CD4-positive, alpha-beta T cell (primary cell): ENCODE results near the gene ADGRG1. TPM values are rescaled to one million over a fixed set of nuclear protein-coding genes. Genes with fewer than 3 reads are reported as not detected.

ENCODE experiments used
- ATAC-seq: fragments of 200-7000 bp; cut with Tn5 transposase; one replicate; pipeline ENCODE4 v1.10.0; 2022; ENCODE audit warnings: mild to moderate bottlenecking; ENCODE audit not compliant: poor library complexity
- CTCF ChIA-PET: fragments of 350-600 bp; sonication (Branson Sonifier 250); formaldehyde crosslinking; loops from one replicate; lab custom pipeline; 2021; ENCODE audit warnings: antibody characterized with exemption, inconsistent platforms; lab: Charles Lee
- POLR2A ChIA-PET: fragments of 350-600 bp; sonication (Branson Sonifier 250); formaldehyde crosslinking; loops from one replicate; lab custom pipeline; 2021; ENCODE audit warnings: antibody characterized with exemption, inconsistent platforms; lab: Charles Lee
- DNase-seq, 14 experiments: peaks; one replicate each; pipeline ENCODE4 v3.0.0-alpha.2; 2013 to 2020; ENCODE audit warnings: mixed read lengths in 2 of 14
- H3K27ac ChIP-seq, 2 donors: one replicate each; pipeline versions ENCODE4 v1.5.1 to v1.7.0; 2013; ENCODE audit warnings: low read length in 2 of 2, low read depth in 1 of 2, mild to moderate bottlenecking in 1 of 2
- H3K27me3 ChIP-seq, 2 experiments: 1 replicate in 1 of 2; 2 replicates in 1 of 2; pipeline versions ENCODE4 v1.6.1 to v1.7.0; 2013; ENCODE audit warnings: low read length in 2 of 2, control low read depth in 1 of 2, mild to moderate bottlenecking in 1 of 2, moderate library complexity in 1 of 2; ENCODE audit not compliant: insufficient read depth in 2 of 2, control insufficient read depth in 1 of 2
- H3K36me3 ChIP-seq: one replicate; pipeline ENCODE4 v1.6.1; 2013; ENCODE audit warnings: low read length, control low read depth; ENCODE audit not compliant: insufficient read depth
- H3K4me1 ChIP-seq: one replicate; pipeline ENCODE4 v1.6.1; 2013; ENCODE audit warnings: low read length, control low read depth; ENCODE audit not compliant: insufficient read depth
- H3K4me3 ChIP-seq: one replicate; pipeline ENCODE4 v1.5.1; 2013; ENCODE audit warnings: mild to moderate bottlenecking, low read length, moderate library complexity
- H3K9me3 ChIP-seq, 2 experiments: 1 replicate in 1 of 2; 2 replicates in 1 of 2; pipeline versions ENCODE4 v1.6.1 to v1.7.0; 2013; ENCODE audit warnings: low read length in 2 of 2, mild to moderate bottlenecking in 2 of 2, control low read depth in 1 of 2, moderate library complexity in 1 of 2; ENCODE audit not compliant: control insufficient read depth in 1 of 2, insufficient read depth in 1 of 2
- H3K27ac Mint-ChIP-seq: one replicate; pipeline ENCODE4 v1.8.0; 2020; ENCODE audit warnings: mixed read lengths
- H3K27me3 Mint-ChIP-seq: one replicate; pipeline ENCODE4 v1.8.0; 2021; ENCODE audit warnings: mixed read lengths
- H3K36me3 Mint-ChIP-seq: one replicate; pipeline ENCODE4 v1.8.0; 2021; ENCODE audit warnings: low read depth, mixed read lengths
- H3K4me1 Mint-ChIP-seq: one replicate; pipeline ENCODE4 v1.8.0; 2021; ENCODE audit warnings: low read depth, mixed read lengths
- H3K4me3 Mint-ChIP-seq: one replicate; pipeline ENCODE4 v1.8.0; 2020; ENCODE audit warnings: mild to moderate bottlenecking, mixed read lengths
- H3K9me3 Mint-ChIP-seq: one replicate; pipeline ENCODE4 v1.8.0; 2020; ENCODE audit warnings: mixed read lengths
- CTCF ChIP-seq: fragments of 200-600 bp; IDR thresholded peaks from one replicate; pipeline ENCODE4 v1.8.0; 2022; ENCODE audit warnings: antibody characterized with exemption, mild to moderate bottlenecking
- intact Hi-C, 2 experiments: fragments of 100-400 bp; cut with DNase I in 1 of 2; cut with micrococcal nuclease in 1 of 2; formaldehyde crosslinking; loops; one replicate each; pipeline versions ENCODE4 v1.15.1 to v1.9.0; 2023 to 2025; cut with DNase I, micrococcal nuclease
- total RNA-seq, 174 experiments: library from RNA in 2 of 174; stranded (reverse) in 2 of 174; gene quantifications; one replicate each; pipeline ENCODE4 v1.2.3 and lab custom pipeline; 2021 to 2026

ADGRG1 gene
- total RNA-seq, 2 experiments from 2014 or later = 1.8 to 2.3 TPM

DNA sequence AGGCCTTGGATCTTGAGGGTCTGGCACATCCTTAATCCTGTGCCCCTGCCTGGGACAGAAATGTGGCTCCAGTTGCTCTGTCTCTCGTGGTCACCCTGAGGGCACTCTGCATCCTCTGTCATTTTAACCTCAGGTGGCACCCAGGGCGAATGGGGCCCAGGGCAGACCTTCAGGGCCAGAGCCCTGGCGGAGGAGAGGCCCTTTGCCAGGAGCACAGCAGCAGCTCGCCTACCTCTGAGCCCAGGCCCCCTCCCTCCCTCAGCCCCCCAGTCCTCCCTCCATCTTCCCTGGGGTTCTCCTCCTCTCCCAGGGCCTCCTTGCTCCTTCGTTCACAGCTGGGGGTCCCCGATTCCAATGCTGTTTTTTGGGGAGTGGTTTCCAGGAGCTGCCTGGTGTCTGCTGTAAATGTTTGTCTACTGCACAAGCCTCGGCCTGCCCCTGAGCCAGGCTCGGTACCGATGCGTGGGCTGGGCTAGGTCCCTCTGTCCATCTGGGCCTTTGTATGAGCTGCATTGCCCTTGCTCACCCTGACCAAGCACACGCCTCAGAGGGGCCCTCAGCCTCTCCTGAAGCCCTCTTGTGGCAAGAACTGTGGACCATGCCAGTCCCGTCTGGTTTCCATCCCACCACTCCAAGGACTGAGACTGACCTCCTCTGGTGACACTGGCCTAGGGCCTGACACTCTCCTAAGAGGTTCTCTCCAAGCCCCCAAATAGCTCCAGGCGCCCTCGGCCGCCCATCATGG lies 35.7 kb downstream of the ADGRG1 start:
- intact Hi-C loops = no loop called here
- H3K27ac ChIP-seq = no peak overlapping the region
- ChIA-PET POLR2A (no interaction called here), CTCF (no interaction called here)
- ATAC-seq = no peak
- no peaks in the 10 kb centered on the region for H3K9me3 Mint-ChIP-seq
- no peak overlapping the region for H3K4me3 ChIP-seq
- no peak overlapping the region for H3K27ac Mint-ChIP-seq
- no peaks in the 10 kb centered on the region for H3K27me3 Mint-ChIP-seq
- peaks cover 7% of the 10 kb centered on the region for H3K4me1 ChIP-seq
- no peaks in the 10 kb centered on the region for H3K4me1 Mint-ChIP-seq
- DNase-seq = no peak
- no peak for TF ChIP-seq CTCF
- H3K36me3 ChIP-seq = no peaks in the 10 kb centered on the region
- H3K36me3 Mint-ChIP-seq = no peaks in the 10 kb centered on the region
- H3K9me3 ChIP-seq = no peaks in the 10 kb centered on the region
- H3K4me3 Mint-ChIP-seq = no peak overlapping the region
- H3K27me3 ChIP-seq = peaks cover 0 to 3% of the 10 kb centered on the region in 2 experiments

GRCh38 chr16:57664662-57665025 lies 36.2 kb downstream of the ADGRG1 start:
- peaks cover 0 to 3% of the 10 kb centered on the region in 2 experiments for H3K27me3 ChIP-seq
- DNase-seq (no peak), ATAC-seq (no peak)
- Mint-ChIP-seq H3K27me3 (no peaks in the 10 kb centered on the region), H3K4me1 (no peaks in the 10 kb centered on the region), H3K27ac (no peak overlapping the region), H3K4me3 (no peak overlapping the region), H3K36me3 (no peaks in the 10 kb centered on the region), H3K9me3 (no peaks in the 10 kb centered on the region)
- H3K4me3 ChIP-seq = no peak overlapping the region
- H3K4me1 ChIP-seq = peaks cover 7% of the 10 kb centered on the region
- intact Hi-C loops = no loop called here
- TF ChIP-seq CTCF = no peak
- H3K27ac ChIP-seq = no peak overlapping the region
- no peaks in the 10 kb centered on the region for H3K9me3 ChIP-seq
- CTCF ChIA-PET = no interaction called here
- POLR2A ChIA-PET = no interaction called here
- no peaks in the 10 kb centered on the region for H3K36me3 ChIP-seq

GRCh38 chr16:57665541-57665940 lies 37.1 kb downstream of the ADGRG1 start:
- CTCF ChIA-PET = no interaction called here
- H3K27me3 Mint-ChIP-seq = no peaks in the 10 kb centered on the region
- H3K27ac Mint-ChIP-seq = no peak overlapping the region
- no peak for ATAC-seq
- Histone ChIP-seq H3K4me1 (peaks cover 7% of the 10 kb centered on the region), H3K36me3 (no peaks in the 10 kb centered on the region), H3K9me3 (no peaks in the 10 kb centered on the region), H3K27me3 (peaks cover 0 to 3% of the 10 kb centered on the region in 2 experiments), H3K27ac (no peak overlapping the region), H3K4me3 (no peak overlapping the region)
- intact Hi-C loops = no loop called here
- DNase-seq = no peak
- H3K9me3 Mint-ChIP-seq = no peaks in the 10 kb centered on the region
- H3K4me1 Mint-ChIP-seq = no peaks in the 10 kb centered on the region
- H3K4me3 Mint-ChIP-seq = no peak overlapping the region
- POLR2A ChIA-PET = no interaction called here
- TF ChIP-seq CTCF = no peak
- no peaks in the 10 kb centered on the region for H3K36me3 Mint-ChIP-seq
